Measurements from ENCODE around the gene MESD. TPM values are rescaled to one million over a fixed set of nuclear protein-coding genes. Genes with fewer than 3 reads are reported as not detected.

MESD gene
- total and polyA plus RNA-seq, 2 donors from 2014 or later = 23.3 to 30.9 TPM

DNA sequence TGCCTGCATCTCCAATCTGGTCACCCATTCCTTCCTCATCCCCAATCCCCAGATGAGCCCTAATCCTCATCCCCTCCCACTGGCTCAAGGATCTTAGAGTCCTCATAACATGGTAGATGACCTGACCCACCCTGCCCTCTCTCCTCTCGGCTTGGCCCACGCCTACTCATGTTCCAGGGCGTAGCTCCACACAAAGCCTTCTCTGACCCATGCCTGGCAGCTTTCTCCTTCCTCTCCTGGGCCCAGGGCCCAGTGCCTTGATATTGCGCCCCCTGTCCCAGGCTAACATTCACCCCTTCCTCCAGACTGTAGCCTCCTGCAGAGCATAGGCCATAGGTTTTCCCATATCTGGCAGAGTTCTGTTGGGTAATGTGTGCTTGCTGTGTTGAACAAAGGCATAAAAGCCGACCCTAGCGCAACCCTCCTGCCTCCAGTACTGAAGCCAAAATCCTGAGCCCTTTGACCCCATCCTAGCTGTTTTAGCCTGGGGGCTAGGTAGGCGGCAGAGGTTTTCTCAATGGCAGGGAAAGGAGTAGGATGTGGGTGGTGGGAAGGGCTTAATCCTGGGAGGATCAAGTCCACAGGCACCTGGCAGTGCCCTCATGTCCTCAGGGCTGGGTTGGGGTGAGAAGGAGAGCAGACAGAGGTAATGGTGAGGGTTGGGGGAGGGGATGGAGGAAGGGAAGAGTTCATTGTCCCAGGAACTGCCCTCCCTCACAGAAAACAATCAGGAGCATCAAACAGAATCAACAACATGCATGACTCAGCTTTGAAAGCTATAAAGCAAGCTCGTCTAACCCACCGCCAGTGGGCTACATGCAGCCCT is 35.5 kb downstream of the MESD start:
- DNase-seq (no peak), FAIRE-seq (no peak)
- H3K9me3 ChIP-seq (ENCODE audit: control insufficient read depth in 2 of 3, insufficient read depth in 1 of 3, low read length in 3 of 3) = no peaks in the 10 kb centered on the region
- TF ChIP-seq, protein P1, sequence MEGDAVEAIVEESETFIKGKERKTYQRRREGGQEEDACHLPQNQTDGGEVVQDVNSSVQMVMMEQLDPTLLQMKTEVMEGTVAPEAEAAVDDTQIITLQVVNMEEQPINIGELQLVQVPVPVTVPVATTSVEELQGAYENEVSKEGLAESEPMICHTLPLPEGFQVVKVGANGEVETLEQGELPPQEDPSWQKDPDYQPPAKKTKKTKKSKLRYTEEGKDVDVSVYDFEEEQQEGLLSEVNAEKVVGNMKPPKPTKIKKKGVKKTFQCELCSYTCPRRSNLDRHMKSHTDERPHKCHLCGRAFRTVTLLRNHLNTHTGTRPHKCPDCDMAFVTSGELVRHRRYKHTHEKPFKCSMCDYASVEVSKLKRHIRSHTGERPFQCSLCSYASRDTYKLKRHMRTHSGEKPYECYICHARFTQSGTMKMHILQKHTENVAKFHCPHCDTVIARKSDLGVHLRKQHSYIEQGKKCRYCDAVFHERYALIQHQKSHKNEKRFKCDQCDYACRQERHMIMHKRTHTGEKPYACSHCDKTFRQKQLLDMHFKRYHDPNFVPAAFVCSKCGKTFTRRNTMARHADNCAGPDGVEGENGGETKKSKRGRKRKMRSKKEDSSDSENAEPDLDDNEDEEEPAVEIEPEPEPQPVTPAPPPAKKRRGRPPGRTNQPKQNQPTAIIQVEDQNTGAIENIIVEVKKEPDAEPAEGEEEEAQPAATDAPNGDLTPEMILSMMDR (IDR thresholded peaks at IDR 0.05; ENCODE audit: borderline replicate concordance, extremely low read depth, insufficient read depth) = no peak
- peaks cover 0 to 21% (median 10%) of the 10 kb centered on the region in 3 donors for H3K36me3 ChIP-seq (ENCODE audit: control insufficient read depth in 2 of 3, insufficient read depth in 3 of 3, low read length in 3 of 3)
- no peaks in the 10 kb centered on the region for H3K27me3 ChIP-seq (ENCODE audit: control insufficient read depth, insufficient read depth, low read length)
- no peak overlapping the region for H3K4me3 ChIP-seq (ENCODE audit: low read length in 3 of 3)
- H3K27ac ChIP-seq (ENCODE audit: low read depth in 2 of 2, low read length in 2 of 2) = no peak overlapping the region
- no peak overlapping the region for H3K9ac ChIP-seq (ENCODE audit: low read length in 3 of 3)
- intact Hi-C loops (cut with DNase I) = no loop called here
- no peaks in the 10 kb centered on the region for H3K4me1 ChIP-seq (ENCODE audit: control insufficient read depth in 2 of 3, insufficient read depth in 2 of 3, low read depth in 1 of 3, low read length in 3 of 3)

GRCh38 chr15:80953001-80953952 is 36.3 kb downstream of the MESD start:
- no peaks in the 10 kb centered on the region for H3K4me1 ChIP-seq (ENCODE audit: control insufficient read depth in 2 of 3, insufficient read depth in 2 of 3, low read depth in 1 of 3, low read length in 3 of 3)
- H3K9ac ChIP-seq (ENCODE audit: low read length in 3 of 3) = no peak overlapping the region
- peaks cover 0 to 23% (median 13%) of the 10 kb centered on the region in 3 donors for H3K36me3 ChIP-seq (ENCODE audit: control insufficient read depth in 2 of 3, insufficient read depth in 3 of 3, low read length in 3 of 3)
- H3K4me3 ChIP-seq (ENCODE audit: low read length in 3 of 3) = no peak overlapping the region
- TF ChIP-seq, protein P1 (IDR thresholded peaks at IDR 0.05; ENCODE audit: borderline replicate concordance, extremely low read depth, insufficient read depth) = no peak
- no peaks in the 10 kb centered on the region for H3K9me3 ChIP-seq (ENCODE audit: control insufficient read depth in 2 of 3, insufficient read depth in 1 of 3, low read length in 3 of 3)
- no peaks in the 10 kb centered on the region for H3K27me3 ChIP-seq (ENCODE audit: control insufficient read depth, insufficient read depth, low read length)
- intact Hi-C loops (cut with DNase I) = no loop called here
- FAIRE-seq (no peak), DNase-seq (peak in 1 of 5 donors; percentile 26)
- H3K27ac ChIP-seq (ENCODE audit: low read depth in 2 of 2, low read length in 2 of 2) = no peak overlapping the region

- FAIRE-seq (no peak), DNase-seq (peak in 1 of 5 donors; percentile 13)
- H3K9ac ChIP-seq (ENCODE audit: low read length in 3 of 3) = no peak overlapping the region
- peaks cover 0 to 32% (median 26%) of the 10 kb centered on the region in 3 donors for H3K36me3 ChIP-seq (ENCODE audit: control insufficient read depth in 2 of 3, insufficient read depth in 3 of 3, low read length in 3 of 3)
- H3K4me3 ChIP-seq (ENCODE audit: low read length in 3 of 3) = no peak overlapping the region
- TF ChIP-seq, protein P1 (IDR thresholded peaks at IDR 0.05; ENCODE audit: borderline replicate concordance, extremely low read depth, insufficient read depth) = no peak
- no peaks in the 10 kb centered on the region for H3K27me3 ChIP-seq (ENCODE audit: control insufficient read depth, insufficient read depth, low read length)
- H3K4me1 ChIP-seq (ENCODE audit: control insufficient read depth in 2 of 3, insufficient read depth in 2 of 3, low read depth in 1 of 3, low read length in 3 of 3) = no peaks in the 10 kb centered on the region
- intact Hi-C loops (cut with DNase I) = no loop called here
- H3K27ac ChIP-seq (ENCODE audit: low read depth in 2 of 2, low read length in 2 of 2) = no peak overlapping the region
- no peaks in the 10 kb centered on the region for H3K9me3 ChIP-seq (ENCODE audit: control insufficient read depth in 2 of 3, insufficient read depth in 1 of 3, low read length in 3 of 3)
These were observed 37.7 kb downstream of the MESD start for GRCh38 chr15:80951941-80952340.
